Measurements from ENCODE around the gene MPP3. TPM values are rescaled to one million over a fixed set of nuclear protein-coding genes. Genes with fewer than 3 reads are reported as not detected.

MPP3 gene
- total RNA-seq, 1 donor from 2014 or later, result 4.1 TPM

DNA sequence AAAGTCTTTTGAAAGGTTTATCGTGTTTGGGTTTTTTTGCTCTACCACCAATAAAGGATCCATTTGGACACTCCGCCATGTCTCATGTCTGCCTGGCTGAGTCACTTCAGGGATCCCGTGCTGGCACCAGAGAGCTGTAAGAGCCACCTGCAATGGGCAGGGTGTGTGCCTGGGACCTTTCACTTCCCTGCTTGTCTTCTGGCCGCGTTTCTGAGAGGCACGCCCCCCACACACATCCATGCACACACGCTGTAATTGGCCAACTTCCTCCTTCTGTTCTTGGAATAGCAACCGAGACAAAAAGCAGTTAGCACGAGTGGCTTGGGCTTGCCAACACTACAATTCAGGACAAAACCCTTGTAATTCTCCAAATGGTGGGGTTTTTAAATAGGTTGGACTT, 64.6 kb downstream of the MPP3 start:
- H3K36me3 ChIP-seq (ENCODE audit: control insufficient read depth, insufficient read depth, low read length), result peaks cover 3% of the 10 kb centered on the region
- TF ChIP-seq, protein P1, sequence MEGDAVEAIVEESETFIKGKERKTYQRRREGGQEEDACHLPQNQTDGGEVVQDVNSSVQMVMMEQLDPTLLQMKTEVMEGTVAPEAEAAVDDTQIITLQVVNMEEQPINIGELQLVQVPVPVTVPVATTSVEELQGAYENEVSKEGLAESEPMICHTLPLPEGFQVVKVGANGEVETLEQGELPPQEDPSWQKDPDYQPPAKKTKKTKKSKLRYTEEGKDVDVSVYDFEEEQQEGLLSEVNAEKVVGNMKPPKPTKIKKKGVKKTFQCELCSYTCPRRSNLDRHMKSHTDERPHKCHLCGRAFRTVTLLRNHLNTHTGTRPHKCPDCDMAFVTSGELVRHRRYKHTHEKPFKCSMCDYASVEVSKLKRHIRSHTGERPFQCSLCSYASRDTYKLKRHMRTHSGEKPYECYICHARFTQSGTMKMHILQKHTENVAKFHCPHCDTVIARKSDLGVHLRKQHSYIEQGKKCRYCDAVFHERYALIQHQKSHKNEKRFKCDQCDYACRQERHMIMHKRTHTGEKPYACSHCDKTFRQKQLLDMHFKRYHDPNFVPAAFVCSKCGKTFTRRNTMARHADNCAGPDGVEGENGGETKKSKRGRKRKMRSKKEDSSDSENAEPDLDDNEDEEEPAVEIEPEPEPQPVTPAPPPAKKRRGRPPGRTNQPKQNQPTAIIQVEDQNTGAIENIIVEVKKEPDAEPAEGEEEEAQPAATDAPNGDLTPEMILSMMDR (IDR thresholded peaks at IDR 0.05; ENCODE audit: insufficient read depth, low read length, poor library complexity, severe bottlenecking), result no peak
- no peaks in the 10 kb centered on the region for H3K27me3 ChIP-seq (ENCODE audit: control insufficient read depth, insufficient read depth, low read length)
- no peak overlapping the region for H3K4me3 ChIP-seq (ENCODE audit: low read depth, low read length)
- DNase-seq (ENCODE audit: low read depth), result no peak

DNA sequence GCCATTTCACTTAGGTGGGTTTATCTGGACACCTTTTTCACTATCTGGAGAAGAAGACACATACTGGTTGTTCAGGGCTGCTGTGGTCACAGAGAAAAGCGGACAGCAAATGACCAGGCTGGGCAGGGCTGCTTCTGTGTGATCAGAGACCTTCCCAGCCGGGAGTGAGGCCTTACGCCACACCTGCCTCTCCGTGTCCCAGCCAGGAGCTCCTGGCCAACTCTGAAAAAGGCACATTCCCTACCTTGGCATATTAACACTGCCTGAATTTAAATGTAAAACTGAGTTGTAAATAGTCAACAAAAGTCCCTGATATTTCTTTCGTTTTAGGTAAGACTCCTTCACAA, 65.3 kb downstream of the MPP3 start:
- TF ChIP-seq, protein P1 (IDR thresholded peaks at IDR 0.05; ENCODE audit: insufficient read depth, low read length, poor library complexity, severe bottlenecking), result no peak
- Histone ChIP-seq H3K27me3 (ENCODE audit: control insufficient read depth, insufficient read depth, low read length) (no peaks in the 10 kb centered on the region), H3K36me3 (ENCODE audit: control insufficient read depth, insufficient read depth, low read length) (peaks cover 3% of the 10 kb centered on the region), H3K4me3 (ENCODE audit: low read depth, low read length) (no peak overlapping the region)
- no peak for DNase-seq (ENCODE audit: low read depth)

DNA sequence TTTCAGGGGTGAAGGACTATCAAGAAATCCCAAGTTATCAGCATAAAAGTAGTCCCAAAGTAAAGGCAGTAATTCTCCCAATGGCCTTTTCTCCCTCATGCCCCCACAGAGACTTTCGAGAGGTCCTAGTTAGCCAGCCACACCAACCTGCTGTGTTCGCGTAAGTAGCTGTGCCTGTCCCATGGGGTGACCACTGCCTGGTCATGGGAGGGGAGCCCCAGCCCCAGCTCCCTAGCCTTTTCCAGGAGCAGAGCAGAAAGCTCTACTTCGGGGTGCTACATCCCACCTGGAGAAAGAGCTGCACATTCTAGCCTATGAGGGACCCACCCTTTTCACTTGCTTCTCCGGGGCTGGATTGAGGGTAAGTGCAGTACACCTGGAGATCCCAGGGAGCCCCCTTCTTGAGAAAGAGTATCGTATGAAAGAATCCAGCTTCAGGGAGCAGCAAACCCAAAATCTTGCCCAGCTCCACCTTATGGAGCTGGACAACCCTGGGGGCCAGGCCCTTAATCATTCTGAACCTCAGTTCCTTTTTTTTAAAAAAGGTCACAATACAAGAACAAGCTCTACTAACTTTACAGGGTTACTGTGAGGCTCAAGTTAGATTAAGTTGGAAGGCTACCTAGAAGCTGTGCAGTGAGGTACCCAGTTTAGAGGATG, 65.8 kb downstream of the MPP3 start:
- TF ChIP-seq, protein P1 (IDR thresholded peaks at IDR 0.05; ENCODE audit: insufficient read depth, low read length, poor library complexity, severe bottlenecking), result no peak
- Histone ChIP-seq H3K4me3 (ENCODE audit: low read depth, low read length) (no peak overlapping the region), H3K36me3 (ENCODE audit: control insufficient read depth, insufficient read depth, low read length) (peaks cover 2% of the 10 kb centered on the region), H3K27me3 (ENCODE audit: control insufficient read depth, insufficient read depth, low read length) (no peaks in the 10 kb centered on the region)
- DNase-seq (ENCODE audit: low read depth), result no peak

DNA sequence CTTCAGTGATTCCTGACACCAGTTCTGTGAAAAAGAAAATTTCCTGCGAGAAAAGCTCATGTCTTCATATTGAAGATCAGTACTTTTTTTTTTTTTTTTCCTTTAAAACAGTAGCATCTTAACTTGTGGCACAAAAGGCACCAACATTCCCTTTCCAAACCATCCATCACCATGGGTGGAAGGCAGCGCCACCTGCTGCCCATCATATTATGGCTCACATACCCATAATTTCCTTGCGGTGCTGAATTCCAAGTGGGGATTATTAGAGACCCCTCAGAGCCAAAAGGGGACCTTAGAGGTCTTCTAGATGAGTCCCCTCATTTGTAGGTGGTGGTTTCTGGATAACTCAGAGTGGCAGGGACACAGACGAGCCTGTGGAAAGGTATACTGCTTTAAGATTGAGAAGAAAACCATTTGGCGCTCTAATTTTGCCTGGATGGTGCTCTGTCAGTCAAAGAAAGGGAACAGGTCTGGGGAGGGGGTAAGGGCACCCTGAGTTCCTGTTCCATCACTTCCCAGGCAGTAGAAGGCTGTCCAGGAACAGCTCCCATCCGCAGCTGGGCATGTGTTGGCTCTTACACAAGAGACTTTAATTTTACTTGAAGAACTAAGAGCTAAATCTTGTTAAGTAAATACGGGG, 66.4 kb downstream of the MPP3 start:
- TF ChIP-seq, protein P1 (IDR thresholded peaks at IDR 0.05; ENCODE audit: insufficient read depth, low read length, poor library complexity, severe bottlenecking), result peak; percentile 86
- no peak for DNase-seq (ENCODE audit: low read depth)
- no peak overlapping the region for H3K4me3 ChIP-seq (ENCODE audit: low read depth, low read length)
- no peaks in the 10 kb centered on the region for H3K27me3 ChIP-seq (ENCODE audit: control insufficient read depth, insufficient read depth, low read length)
- H3K36me3 ChIP-seq (ENCODE audit: control insufficient read depth, insufficient read depth, low read length), result peaks cover 2% of the 10 kb centered on the region

DNA sequence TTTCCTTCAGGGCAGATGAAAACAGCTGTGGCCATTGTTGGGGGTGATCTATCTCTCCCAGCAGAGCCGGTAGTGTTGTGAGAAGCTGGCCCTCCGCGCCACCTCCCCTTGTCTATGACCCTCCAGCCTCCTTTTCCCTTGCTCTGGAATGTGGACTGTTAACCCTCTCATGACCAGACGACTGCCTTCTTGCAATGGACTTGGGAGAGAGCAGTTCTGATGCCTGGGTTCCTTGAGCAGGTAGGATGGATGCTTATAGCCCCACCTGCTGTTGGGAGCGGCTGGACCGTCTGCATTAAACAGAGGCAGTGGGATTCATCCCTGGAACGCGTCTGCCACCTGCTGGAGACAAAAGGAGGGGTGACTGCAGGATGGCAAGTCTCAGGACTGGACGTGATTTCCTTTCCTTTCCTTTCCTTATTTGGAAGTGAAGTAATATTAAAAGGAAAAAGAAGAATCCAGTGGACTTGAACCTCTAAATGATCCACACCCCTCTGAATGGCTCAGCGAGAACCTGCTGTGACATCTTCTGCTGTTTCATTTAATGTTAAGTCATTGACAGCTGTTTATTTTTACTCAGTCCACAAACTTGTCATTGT, 72.6 kb downstream of the MPP3 start:
- no peak overlapping the region for H3K4me3 ChIP-seq (ENCODE audit: low read depth, low read length)
- H3K36me3 ChIP-seq (ENCODE audit: control insufficient read depth, insufficient read depth, low read length), result no peaks in the 10 kb centered on the region
- DNase-seq (ENCODE audit: low read depth), result peak; percentile 71
- TF ChIP-seq, protein P1 (IDR thresholded peaks at IDR 0.05; ENCODE audit: insufficient read depth, low read length, poor library complexity, severe bottlenecking), result peak; percentile 100
- peaks cover 11% of the 10 kb centered on the region for H3K27me3 ChIP-seq (ENCODE audit: control insufficient read depth, insufficient read depth, low read length)

Data from kidney epithelial cell (primary cell).